Measurements from ENCODE around the gene ZNF177.
A peak's percentile ranks its signal among the peaks of the same experiment; 100 is the strongest.

The ZNF177 gene

GRCh38 chr19:9354651-9355050, 8.2 kb upstream of the ZNF177 start:
- no peaks in the 10 kb centered on the region for H3K27me3 ChIP-seq (ENCODE audit: insufficient read depth, insufficient read length)
- H3K9ac ChIP-seq (ENCODE audit: insufficient read length, low read depth) = no peak overlapping the region
- peaks cover 34% of the 10 kb centered on the region for H3K36me3 ChIP-seq (ENCODE audit: insufficient read depth, insufficient read length, low read length)
- DNase-seq (ENCODE audit: low read depth, low spot score) = no peak
- H3K4me1 ChIP-seq (ENCODE audit: insufficient read depth, insufficient read length) = no peaks in the 10 kb centered on the region
- H3K9me3 ChIP-seq (ENCODE audit: insufficient read depth, low read length) = peaks cover 18% of the 10 kb centered on the region
- no peak for TF ChIP-seq YY1 (IDR thresholded peaks at IDR 0.05; ENCODE audit: insufficient read depth, insufficient read length)
- no peak for TF ChIP-seq ZNF274 (IDR thresholded peaks at IDR 0.05; ENCODE audit: low read depth, low read length)
- no peak for TF ChIP-seq SUZ12 (IDR thresholded peaks at IDR 0.05; ENCODE audit: extremely low read depth, insufficient read depth, insufficient read length)
- no peak overlapping the region for H3K4me3 ChIP-seq (ENCODE audit: insufficient read length, low read depth)

GRCh38 chr19:9370738-9371619, 8.2 kb downstream of the ZNF177 start:
- Histone ChIP-seq H3K9me3 (ENCODE audit: insufficient read depth, low read length) (peaks cover 15% of the 10 kb centered on the region), H3K27me3 (ENCODE audit: insufficient read depth, insufficient read length) (no peaks in the 10 kb centered on the region), H3K4me1 (ENCODE audit: insufficient read depth, insufficient read length) (no peaks in the 10 kb centered on the region), H3K9ac (ENCODE audit: insufficient read length, low read depth) (no peak overlapping the region), H3K36me3 (ENCODE audit: insufficient read depth, insufficient read length, low read length) (peaks cover 21% of the 10 kb centered on the region), H3K4me3 (ENCODE audit: insufficient read length, low read depth) (no peak overlapping the region)
- TF ChIP-seq YY1 (IDR thresholded peaks at IDR 0.05; ENCODE audit: insufficient read depth, insufficient read length) (no peak), SUZ12 (IDR thresholded peaks at IDR 0.05; ENCODE audit: extremely low read depth, insufficient read depth, insufficient read length) (no peak), ZNF274 (IDR thresholded peaks at IDR 0.05; ENCODE audit: low read depth, low read length) (no peak)
- no peak for DNase-seq (ENCODE audit: low read depth, low spot score)

- H3K27me3 ChIP-seq (ENCODE audit: insufficient read depth, insufficient read length) = no peaks in the 10 kb centered on the region
- H3K9ac ChIP-seq (ENCODE audit: insufficient read length, low read depth) = no peak overlapping the region
- DNase-seq (ENCODE audit: low read depth, low spot score) = no peak
- peaks cover 100% of the 10 kb centered on the region for H3K36me3 ChIP-seq (ENCODE audit: insufficient read depth, insufficient read length, low read length)
- H3K9me3 ChIP-seq (ENCODE audit: insufficient read depth, low read length) = peaks cover 100% of the 10 kb centered on the region
- H3K4me1 ChIP-seq (ENCODE audit: insufficient read depth, insufficient read length) = no peaks in the 10 kb centered on the region
- H3K4me3 ChIP-seq (ENCODE audit: insufficient read length, low read depth) = no peak overlapping the region
- TF ChIP-seq ZNF274 (IDR thresholded peaks at IDR 0.05; ENCODE audit: low read depth, low read length) = peak; percentile 99
- TF ChIP-seq SUZ12 (IDR thresholded peaks at IDR 0.05; ENCODE audit: extremely low read depth, insufficient read depth, insufficient read length) = no peak
- no peak for TF ChIP-seq YY1 (IDR thresholded peaks at IDR 0.05; ENCODE audit: insufficient read depth, insufficient read length)
Observed at GRCh38 chr19:9381361-9381785, 18.6 kb downstream of the ZNF177 start.

- H3K9me3 ChIP-seq (ENCODE audit: insufficient read depth, low read length) = peaks cover 29% of the 10 kb centered on the region
Observed at GRCh38 chr19:9406798-9407352, 44.1 kb downstream of the ZNF177 start.

GRCh38 chr19:9407827-9408226, 45.0 kb downstream of the ZNF177 start:
- Histone ChIP-seq H3K9ac (ENCODE audit: insufficient read length, low read depth) (peak overlapping the region; percentile 89), H3K4me3 (ENCODE audit: insufficient read length, low read depth) (peak overlapping the region; percentile 71)

More at GRCh38 chr19:9406798-9407352, 44.1 kb downstream of the ZNF177 start:
- DNase-seq (ENCODE audit: low read depth, low spot score) = peak; percentile 96
- Histone ChIP-seq H3K27me3 (ENCODE audit: insufficient read depth, insufficient read length) (no peaks in the 10 kb centered on the region), H3K36me3 (ENCODE audit: insufficient read depth, insufficient read length, low read length) (peaks cover 30% of the 10 kb centered on the region), H3K4me1 (ENCODE audit: insufficient read depth, insufficient read length) (no peaks in the 10 kb centered on the region), H3K4me3 (ENCODE audit: insufficient read length, low read depth) (peak overlapping the region; percentile 71), H3K9ac (ENCODE audit: insufficient read length, low read depth) (peak overlapping the region; percentile 89)
- TF ChIP-seq SUZ12 (IDR thresholded peaks at IDR 0.05; ENCODE audit: extremely low read depth, insufficient read depth, insufficient read length) = no peak
- TF ChIP-seq ZNF274 (IDR thresholded peaks at IDR 0.05; ENCODE audit: low read depth, low read length) = no peak
- no peak for TF ChIP-seq YY1 (IDR thresholded peaks at IDR 0.05; ENCODE audit: insufficient read depth, insufficient read length)

GRCh38 chr19:9413240-9413954, 50.6 kb downstream of the ZNF177 start:
- Histone ChIP-seq H3K36me3 (ENCODE audit: insufficient read depth, insufficient read length, low read length) (peaks cover 66% of the 10 kb centered on the region), H3K4me1 (ENCODE audit: insufficient read depth, insufficient read length) (no peaks in the 10 kb centered on the region), H3K9me3 (ENCODE audit: insufficient read depth, low read length) (peaks cover 50% of the 10 kb centered on the region), H3K9ac (ENCODE audit: insufficient read length, low read depth) (no peak overlapping the region), H3K27me3 (ENCODE audit: insufficient read depth, insufficient read length) (no peaks in the 10 kb centered on the region), H3K4me3 (ENCODE audit: insufficient read length, low read depth) (no peak overlapping the region)
- no peak for DNase-seq (ENCODE audit: low read depth, low spot score)
- TF ChIP-seq SUZ12 (IDR thresholded peaks at IDR 0.05; ENCODE audit: extremely low read depth, insufficient read depth, insufficient read length) (no peak), ZNF274 (IDR thresholded peaks at IDR 0.05; ENCODE audit: low read depth, low read length) (0 out of 2 replicates have a peak, but pooled peaks have one; percentile 21)

More at GRCh38 chr19:9407827-9408226, 45.0 kb downstream of the ZNF177 start:
- Histone ChIP-seq H3K4me1 (ENCODE audit: insufficient read depth, insufficient read length) (no peaks in the 10 kb centered on the region), H3K9me3 (ENCODE audit: insufficient read depth, low read length) (peaks cover 38% of the 10 kb centered on the region), H3K36me3 (ENCODE audit: insufficient read depth, insufficient read length, low read length) (peaks cover 39% of the 10 kb centered on the region), H3K27me3 (ENCODE audit: insufficient read depth, insufficient read length) (no peaks in the 10 kb centered on the region)
- TF ChIP-seq SUZ12 (IDR thresholded peaks at IDR 0.05; ENCODE audit: extremely low read depth, insufficient read depth, insufficient read length) (no peak), ZNF274 (IDR thresholded peaks at IDR 0.05; ENCODE audit: low read depth, low read length) (no peak), YY1 (IDR thresholded peaks at IDR 0.05; ENCODE audit: insufficient read depth, insufficient read length) (no peak)
- DNase-seq (ENCODE audit: low read depth, low spot score) = no peak

All from NT2/D1 (cell line).